GM21390 (cell line): ENCODE measurements around the gene PSPN.
"Not testable (repeated sequence)": the region's sequence is repeated elsewhere in the genome, so short reads cannot be mapped to it uniquely, and the experiment has no call there.

Experiments
- ATAC-seq: cut with Tn5 transposase; IDR thresholded peaks from one replicate; pipeline ENCODE4 v1.9.1; 2021; ENCODE audit not compliant: unreplicated experiment

PSPN gene

GRCh38 chr19:6402837-6403608 is 27.3 kb upstream of the PSPN start:
- ATAC-seq = no peak

GRCh38 chr19:6402058-6402457 is 26.3 kb upstream of the PSPN start:
- ATAC-seq = no peak

- not testable (repeated sequence) for ATAC-seq
Observed at GRCh38 chr19:6400062-6400944, 24.6 kb upstream of the PSPN start.

GRCh38 chr19:6396305-6396704 is 20.6 kb upstream of the PSPN start:
- ATAC-seq = no peak

- no peak for ATAC-seq
Observed at GRCh38 chr19:6394831-6395230, 19.1 kb upstream of the PSPN start.

- no peak for ATAC-seq
Observed at GRCh38 chr19:6393983-6394412, 18.3 kb upstream of the PSPN start.

GRCh38 chr19:6393074-6393982 is 17.6 kb upstream of the PSPN start, which contains the start of gene GTF2F1:
Gene GTF2F1, minus strand, starts transcription at chr19:6393164. Its CDS starts 169 bp downstream, at chr19:6392995.
- peak; percentile 78 for ATAC-seq

GRCh38 chr19:6392221-6393073 is 16.7 kb upstream of the PSPN start:
- ATAC-seq = no peak

GRCh38 chr19:6387372-6387771 is 11.6 kb upstream of the PSPN start:
- no peak for ATAC-seq

- no peak for ATAC-seq
Observed at GRCh38 chr19:6384381-6384780, 8.6 kb upstream of the PSPN start.

GRCh38 chr19:6383188-6383587 is 7.5 kb upstream of the PSPN start:
- ATAC-seq = no peak

- no peak for ATAC-seq
Observed at GRCh38 chr19:6381030-6381750, 5.5 kb upstream of the PSPN start.

GRCh38 chr19:6379744-6380143 is 4.0 kb upstream of the PSPN start:
- no peak for ATAC-seq

- no peak for ATAC-seq
Observed at GRCh38 chr19:6378486-6378885, 2.8 kb upstream of the PSPN start.

GRCh38 chr19:6378041-6378440 is 2.3 kb upstream of the PSPN start:
- ATAC-seq = no peak

GRCh38 chr19:6376512-6377190 is 918 bp upstream of the PSPN start:
- no peak for ATAC-seq

- ATAC-seq = no peak
Observed at GRCh38 chr19:6374711-6375410, 872 bp downstream of the PSPN start.

- ATAC-seq = no peak
Observed at GRCh38 chr19:6374161-6374709, 1.5 kb downstream of the PSPN start.
